DOHH2 (cell line): ENCODE results near the gene RGS17.
"Not testable (repeated sequence)": the region's sequence is repeated elsewhere in the genome, so short reads cannot be mapped to it uniquely, and the experiment has no call there.

ENCODE experiments used
- CTCF ChIP-seq: fragments of 200-600 bp; sonication (generic); IDR thresholded peaks from one replicate; pipeline ENCODE4 v1.5.1; 2014; ENCODE audit warnings: antibody characterized with exemption, mild to moderate bottlenecking, low read depth, low read length; ENCODE audit not compliant: poor library complexity, severe bottlenecking
- EZH2phosphoT487 ChIP-seq: fragments of 200-600 bp; sonication (generic); IDR thresholded peaks from 2 replicates; pipeline ENCODE4 v1.6.1; 2017; ENCODE audit warnings: borderline replicate concordance, mild to moderate bottlenecking, antibody characterized with exemption, low read length, moderate library complexity, mixed read lengths

- TF ChIP-seq CTCF, EZH2phosphoT487: not testable (repeated sequence)
Measured at GRCh38 chr6:153133667-153134066, 2.6 kb upstream of the RGS17 start.
